Left lobe of liver (tissue), 2 donors: ENCODE measurements around the gene GRM8. TPM values are rescaled to one million over a fixed set of nuclear protein-coding genes. Genes with fewer than 3 reads are reported as not detected.

Experiments
- ATAC-seq: fragments of 200-7000 bp; cut with Tn5 transposase; one replicate; pipeline ENCODE4 v1.9.1; 2020; ENCODE audit warnings: mild to moderate bottlenecking, moderate library complexity
- DNase-seq: peaks from one replicate; pipeline ENCODE4 v3.0.0-alpha.2; 2020; ENCODE audit warnings: low spot score
- total RNA-seq: library from RNA; stranded (reverse); gene quantifications from one replicate; pipeline ENCODE4 v1.2.1, GENCODE V29; 2021
- donor health status: DM: no; HTN: no; CAD: no; lungs with moderate emphysema.
- donor health status: DM: no; HTN: yes; CAD: no.

The GRM8 gene
- total RNA-seq, 1 donor from 2014 or later: 6.7 TPM

- ATAC-seq (no peak), DNase-seq (no peak)
Observed at GRCh38 chr7:127040042-127040441, 212.7 kb downstream of the GRM8 start.

DNA sequence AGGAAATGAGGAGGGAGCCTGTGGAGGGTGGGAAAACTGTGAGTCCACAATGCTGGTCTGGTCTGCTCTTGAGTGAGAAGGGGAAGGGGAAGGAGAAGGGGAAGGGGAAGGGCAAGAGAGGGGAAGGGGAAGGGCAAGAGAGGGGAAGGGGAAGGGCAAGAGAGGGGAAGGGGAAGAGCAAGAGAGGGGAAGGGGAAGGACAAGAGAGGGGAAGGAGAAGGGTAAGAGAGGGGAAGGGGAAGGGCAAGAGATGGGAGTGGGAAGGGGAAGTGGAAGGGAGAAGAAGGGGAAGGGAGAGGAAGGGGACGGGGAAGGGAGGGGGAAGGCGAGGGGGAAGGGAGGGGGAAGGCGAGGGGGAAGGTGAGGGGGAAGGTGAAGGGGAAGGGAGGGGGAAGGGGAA, 213.2 kb downstream of the GRM8 start:
- DNase-seq (no peak), ATAC-seq (no peak)

DNA sequence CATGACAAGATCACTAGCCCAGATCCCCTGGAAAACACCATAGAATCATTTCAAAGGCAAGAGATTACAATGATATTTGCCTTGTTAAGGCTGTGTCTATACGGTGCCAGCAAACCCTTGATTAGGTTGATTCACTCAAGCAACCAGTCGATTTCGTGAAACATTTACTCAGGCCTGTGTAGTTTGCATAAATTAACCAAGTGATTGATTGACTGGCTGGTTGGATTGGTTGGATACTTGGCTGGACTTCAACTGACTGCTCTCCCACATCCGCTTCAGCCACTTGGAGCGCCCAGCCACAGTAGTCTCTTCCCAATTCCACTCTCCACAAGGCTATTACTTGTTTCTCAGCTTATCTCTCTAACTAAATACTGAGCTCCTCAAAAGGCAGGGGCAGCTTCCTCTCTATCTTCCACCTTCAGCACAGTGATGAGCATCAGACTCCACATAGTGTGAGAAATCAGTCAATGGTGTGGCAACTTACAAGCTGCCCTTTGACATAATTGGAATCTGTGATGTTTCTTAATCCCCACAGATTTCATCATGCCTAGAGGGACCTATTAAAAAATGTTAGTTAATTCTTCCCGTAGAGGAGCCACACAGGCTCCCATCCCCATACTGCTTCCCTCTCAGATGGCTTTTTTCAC, 217.4 kb downstream of the GRM8 start:
- DNase-seq (peak; percentile 71), ATAC-seq (peak; percentile 82)

- no peak for DNase-seq
- peak; percentile 74 for ATAC-seq
Observed at GRCh38 chr7:127034186-127034806, 218.4 kb downstream of the GRM8 start.

GRCh38 chr7:127029823-127030222, 222.9 kb downstream of the GRM8 start:
- no peak for ATAC-seq

DNA sequence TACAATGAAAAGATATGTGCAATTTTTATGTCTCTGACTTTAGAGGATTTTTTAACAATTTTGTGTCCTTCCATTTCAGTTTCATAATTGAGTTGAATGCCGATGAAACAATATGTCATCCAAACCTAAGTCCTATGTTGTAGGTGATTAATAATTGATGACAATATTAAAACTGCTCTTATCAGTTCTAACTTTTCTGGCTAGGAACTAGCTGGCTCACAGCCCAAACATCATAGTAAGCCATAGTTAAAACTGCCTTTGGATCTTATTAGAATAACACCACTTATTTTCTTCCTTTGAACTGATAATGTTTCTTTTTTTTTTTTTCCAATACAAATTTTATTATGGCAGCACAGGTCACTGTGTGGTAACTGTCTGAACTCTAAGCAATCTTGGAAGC, 230.9 kb downstream of the GRM8 start:
- ATAC-seq (no peak), DNase-seq (no peak)

More at GRCh38 chr7:127029823-127030222, 222.9 kb downstream of the GRM8 start:
- DNase-seq: no peak

- no peak for DNase-seq
- ATAC-seq: peak; percentile 46
Observed at GRCh38 chr7:127021019-127021738, 231.6 kb downstream of the GRM8 start.

DNA sequence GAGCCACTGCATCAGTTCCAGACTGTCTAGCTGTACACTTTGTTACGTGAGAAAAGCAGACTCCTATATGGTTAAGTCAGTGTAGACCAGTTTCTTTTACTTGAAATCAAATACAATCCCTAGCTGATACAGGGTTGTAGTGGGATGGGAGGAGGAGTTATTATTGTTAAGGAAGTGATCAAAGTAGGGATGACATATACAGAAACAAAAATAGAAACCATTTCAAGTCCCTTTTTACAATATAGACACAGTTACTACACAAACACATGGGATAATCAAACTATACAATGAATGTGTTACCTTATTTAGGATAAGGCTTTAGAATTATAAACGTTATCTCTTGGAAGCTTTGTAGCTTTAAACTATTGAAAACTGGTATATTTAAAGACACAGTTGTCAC, 233.9 kb downstream of the GRM8 start:
- ATAC-seq (no peak), DNase-seq (no peak)

GRCh38 chr7:127017196-127017595, 235.5 kb downstream of the GRM8 start:
- ATAC-seq: no peak
- no peak for DNase-seq

DNA sequence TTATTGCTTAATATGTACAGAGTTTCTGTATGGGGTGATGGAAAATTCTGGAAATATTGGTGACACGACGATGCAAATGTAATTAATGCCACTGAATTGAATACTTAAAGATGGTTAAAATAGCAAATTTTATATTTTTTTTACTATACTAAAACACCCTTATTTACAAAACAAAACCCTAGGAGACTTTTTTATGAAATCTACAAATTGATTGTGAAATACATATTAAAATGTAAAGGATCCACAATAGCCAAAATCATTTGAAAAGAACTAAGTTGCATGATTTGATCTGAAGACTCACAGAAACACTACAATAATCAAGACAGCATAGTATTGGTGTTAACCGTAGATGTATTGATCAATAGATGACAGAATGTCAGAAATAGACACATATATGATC, 252.0 kb downstream of the GRM8 start:
- DNase-seq (no peak), ATAC-seq (no peak)

DNA sequence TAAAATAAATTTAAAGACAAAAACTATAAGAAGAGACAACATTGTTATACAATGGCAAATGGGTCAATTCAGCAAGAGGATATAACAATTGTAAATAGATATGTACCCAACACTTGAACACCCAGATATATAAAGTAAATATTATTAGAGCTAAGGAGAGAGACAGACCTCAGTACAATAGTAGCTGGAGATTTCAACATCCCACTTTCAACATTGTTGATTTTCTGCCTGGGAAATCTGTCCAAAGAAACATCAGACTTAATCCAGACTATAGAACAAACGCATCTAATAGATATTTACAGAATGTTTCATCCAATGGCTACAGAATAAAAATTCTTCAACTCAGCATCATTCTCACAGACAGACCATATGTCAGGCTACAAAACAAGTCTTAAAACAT, 256.1 kb downstream of the GRM8 start:
- peak; percentile 70 for ATAC-seq

DNA sequence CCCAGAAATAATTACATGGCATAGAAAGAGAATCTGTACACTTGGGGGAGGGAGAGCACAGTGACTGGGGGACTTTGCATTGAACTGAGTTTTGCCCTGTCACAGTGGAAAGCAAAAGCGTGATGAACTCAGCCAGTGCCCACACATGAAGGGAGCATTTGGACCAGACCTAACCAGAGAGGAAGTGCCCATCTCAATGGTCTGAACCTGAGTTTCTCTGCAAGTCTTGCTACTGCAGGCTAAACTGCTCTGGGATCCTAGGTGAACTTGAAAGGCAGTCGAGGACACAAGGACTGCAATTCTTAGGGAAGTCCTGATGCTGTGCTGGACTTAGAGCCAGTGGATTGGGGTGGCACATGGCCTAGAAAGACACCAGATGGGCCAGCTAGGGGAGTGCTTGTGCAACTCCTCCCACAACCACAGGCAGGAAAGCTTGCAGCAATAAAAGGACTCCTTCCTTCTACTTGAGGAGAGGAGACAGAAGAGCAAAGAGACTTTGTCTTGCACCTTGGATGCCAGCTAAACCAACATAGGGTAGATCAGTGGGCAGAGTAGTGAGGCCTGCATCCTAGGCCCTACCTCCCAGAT, 259.0 kb downstream of the GRM8 start:
- ATAC-seq (no peak), DNase-seq (no peak)

More for the DNA sequence above, 256.1 kb downstream of the GRM8 start:
- DNase-seq: no peak

GRCh38 chr7:126988022-126988421, 264.7 kb downstream of the GRM8 start:
- ATAC-seq (no peak), DNase-seq (no peak)

- DNase-seq: peak; percentile 48
- ATAC-seq: peak; percentile 86
Observed at GRCh38 chr7:126979722-126980121, 273.0 kb downstream of the GRM8 start.

DNA sequence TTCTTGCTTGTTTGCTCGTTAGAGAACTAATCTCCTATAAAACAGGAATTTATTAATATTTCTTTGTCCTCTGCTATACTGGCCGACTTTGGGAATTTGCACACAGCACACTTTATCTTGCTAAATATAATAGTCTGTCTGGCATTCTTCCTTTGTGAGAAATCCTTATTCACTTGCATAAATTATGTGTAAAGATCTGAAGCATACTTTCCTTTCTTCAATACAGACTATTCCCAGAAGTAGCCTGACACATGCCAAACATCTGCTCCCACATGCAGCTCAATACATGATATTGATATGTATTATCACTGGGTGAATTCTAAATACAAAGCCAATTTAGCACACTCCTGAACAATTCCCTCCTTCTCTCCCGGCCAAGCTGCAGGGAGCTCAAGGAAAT, 273.9 kb downstream of the GRM8 start:
- no peak for ATAC-seq

DNA sequence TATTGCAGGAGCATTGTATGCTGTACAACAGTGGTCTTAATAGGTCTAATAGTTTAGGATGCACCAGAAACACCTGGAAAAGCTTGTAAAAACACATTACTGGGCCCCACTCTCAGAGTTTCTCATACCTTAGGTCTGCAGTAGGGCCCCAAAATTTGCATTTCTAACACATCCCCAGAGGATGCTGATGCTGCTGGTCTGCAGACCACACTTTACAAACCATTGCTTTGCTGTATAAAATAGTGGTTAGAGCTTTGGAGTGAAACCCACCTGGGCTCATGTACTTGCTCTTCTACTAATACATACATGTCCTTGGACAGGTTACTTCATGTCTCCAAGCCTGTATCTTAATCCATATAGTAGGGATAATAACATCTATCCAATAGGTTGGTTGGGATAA, 279.7 kb downstream of the GRM8 start:
- ATAC-seq: no peak
- DNase-seq: no peak

More for the DNA sequence above, 273.9 kb downstream of the GRM8 start:
- DNase-seq: no peak

GRCh38 chr7:126972571-126972970, 280.2 kb downstream of the GRM8 start:
- no peak for ATAC-seq
- no peak for DNase-seq

DNA sequence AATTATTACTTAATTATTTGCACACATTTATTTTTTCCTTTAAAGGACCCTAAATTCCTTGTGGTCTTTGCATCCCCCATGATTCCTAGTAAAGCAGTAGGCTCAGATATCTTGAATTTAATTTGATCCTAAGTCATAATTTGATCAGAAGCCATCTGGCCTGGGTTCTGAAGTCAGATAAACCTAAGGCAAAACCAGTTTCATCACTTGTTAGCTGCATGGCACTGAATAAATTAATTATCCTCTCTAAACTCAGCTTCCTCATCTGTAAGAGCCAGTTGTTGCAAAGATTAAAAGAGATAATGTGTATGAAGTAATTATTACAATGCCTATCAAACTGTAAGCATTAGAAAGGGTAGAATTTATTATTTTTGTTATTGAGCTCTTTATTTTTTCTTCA, 293.1 kb downstream of the GRM8 start:
- no peak for ATAC-seq
- no peak for DNase-seq

- no peak for DNase-seq
- no peak for ATAC-seq
Observed at GRCh38 chr7:126958367-126958766, 294.4 kb downstream of the GRM8 start.

DNA sequence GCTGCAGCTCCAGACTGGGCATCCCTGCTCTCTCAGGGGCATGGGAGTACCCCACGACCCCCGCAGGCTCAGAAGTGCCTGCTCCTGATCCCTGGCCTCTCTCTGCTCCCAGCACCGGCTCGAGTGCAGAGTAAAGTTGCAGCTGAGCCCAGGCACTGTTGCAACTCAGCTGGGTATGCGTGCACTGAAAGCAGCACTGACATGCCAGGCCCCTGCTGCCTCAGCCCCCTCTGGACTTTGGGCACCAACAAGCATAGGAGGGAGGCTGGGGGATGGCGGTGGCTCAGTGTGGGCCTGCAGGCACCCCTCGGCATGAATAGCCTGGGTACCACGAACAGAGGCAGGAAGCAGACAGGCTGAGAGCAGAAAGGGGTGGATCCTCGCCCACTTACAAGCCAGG, 295.3 kb downstream of the GRM8 start:
- DNase-seq (no peak), ATAC-seq (no peak)

DNA sequence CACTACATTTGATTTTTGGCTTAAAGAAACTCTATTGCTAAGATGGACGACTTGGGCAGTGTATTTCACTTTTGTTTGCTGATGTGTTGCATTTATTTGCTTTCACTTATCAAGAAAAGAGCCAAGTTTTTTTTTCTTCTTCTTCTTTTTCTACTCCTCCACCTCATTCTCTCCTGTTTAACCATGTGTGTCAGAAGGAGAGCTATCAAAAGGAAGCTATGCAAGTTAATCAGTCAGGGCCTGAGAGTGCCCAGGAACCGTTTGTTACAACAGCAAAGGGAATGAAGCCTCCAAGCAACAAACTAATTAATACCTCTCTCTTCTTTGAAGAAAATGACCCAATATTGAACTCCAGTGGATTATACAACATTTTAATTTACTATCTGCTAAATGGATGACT, 299.3 kb downstream of the GRM8 start:
- no peak for ATAC-seq
- DNase-seq: no peak

DNA sequence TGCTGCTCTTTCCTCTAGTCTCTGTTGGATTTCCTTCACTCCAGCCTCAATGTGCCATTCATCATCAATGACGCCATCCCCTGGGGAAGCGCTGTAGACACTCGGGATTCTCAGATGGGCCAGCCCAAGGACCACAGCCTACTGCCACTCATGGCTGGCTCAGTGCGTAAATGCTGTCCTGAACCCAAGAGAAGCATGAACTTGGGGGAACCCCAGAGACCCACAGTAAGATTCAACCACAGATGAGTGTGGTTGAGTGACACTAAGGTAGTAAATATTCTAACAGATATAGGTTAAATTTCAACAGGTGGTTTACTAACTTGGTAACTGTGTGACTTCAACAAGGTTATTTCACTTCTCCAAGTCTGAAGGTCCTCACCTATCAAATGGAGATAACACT, 304.1 kb downstream of the GRM8 start:
- no peak for DNase-seq
- no peak for ATAC-seq
